ENCODE results near the gene ITPKB. TPM values are rescaled to one million over a fixed set of nuclear protein-coding genes. Genes with fewer than 3 reads are reported as not detected.

Gene ITPKB
- total and polyA plus RNA-seq, 7 donors: 3.9 to 14.1 (median 8.9) TPM

GRCh38 chr1:226609836-226610455 is 129.1 kb downstream of the ITPKB start:
- no peaks in the 10 kb centered on the region for H3K4me1 ChIP-seq
- H3K27me3 ChIP-seq (ENCODE audit: insufficient read depth in 3 of 3, low read length in 2 of 3): no peaks in the 10 kb centered on the region
- H3K9me3 ChIP-seq: no peaks in the 10 kb centered on the region
- no peak overlapping the region for H3K27ac ChIP-seq
- DNase-seq: peak in 1 of 2 donors; percentile 73
- no peak overlapping the region for H3K4me3 ChIP-seq
- TF ChIP-seq CTCF (IDR thresholded peaks at IDR 0.05): no peak
- WGBS, 3 donors: 36 to 59% (median 42%) methylated on average over 11 of the region's 11 CpGs
- peak in 3 of 4 donors; percentile 19 to 75 (median 63) for ATAC-seq
- intact Hi-C loops (cut with DNase I): loop anchor here (2.0 to 10.0 kb wide), 3 partner anchors 59 to 185 kb away; no protein-coding TSS in a partner anchor
- no peaks in the 10 kb centered on the region for H3K36me3 ChIP-seq (ENCODE audit: insufficient read depth in 1 of 2, low read depth in 1 of 2)

GRCh38 chr1:226608699-226609505 is 130.2 kb downstream of the ITPKB start:
- DNase-seq (peak; percentile 63 to 76), ATAC-seq (peak; percentile 37 to 77 (median 66))
- H3K27ac ChIP-seq: no peak overlapping the region
- H3K27me3 ChIP-seq (ENCODE audit: insufficient read depth in 3 of 3, low read length in 2 of 3): no peaks in the 10 kb centered on the region
- TF ChIP-seq CTCF (IDR thresholded peaks at IDR 0.05): peak; percentile 67
- H3K9me3 ChIP-seq: no peaks in the 10 kb centered on the region
- H3K4me3 ChIP-seq: no peak overlapping the region
- 62 to 67% (median 63%) methylated on average over 18 of the region's 18 CpGs for WGBS, 3 donors
- no peaks in the 10 kb centered on the region for H3K36me3 ChIP-seq (ENCODE audit: insufficient read depth in 1 of 2, low read depth in 1 of 2)
- H3K4me1 ChIP-seq: no peaks in the 10 kb centered on the region
- intact Hi-C loops (cut with DNase I): loop anchor here (2.0 to 10.0 kb wide), 3 partner anchors 58 to 184 kb away; no protein-coding TSS in a partner anchor

GRCh38 chr1:226607821-226608220 is 131.3 kb downstream of the ITPKB start:
- Histone ChIP-seq H3K27me3 (ENCODE audit: insufficient read depth in 3 of 3, low read length in 2 of 3) (no peaks in the 10 kb centered on the region), H3K27ac (no peak overlapping the region), H3K9me3 (no peaks in the 10 kb centered on the region), H3K4me1 (no peaks in the 10 kb centered on the region), H3K4me3 (no peak overlapping the region), H3K36me3 (ENCODE audit: insufficient read depth in 1 of 2, low read depth in 1 of 2) (no peaks in the 10 kb centered on the region)
- intact Hi-C loops (cut with DNase I): loop anchor here (2.0 to 10.0 kb wide), 3 partner anchors 57 to 183 kb away; no protein-coding TSS in a partner anchor
- ATAC-seq: no peak
- no peak for TF ChIP-seq CTCF (IDR thresholded peaks at IDR 0.05)
- DNase-seq: no peak
- WGBS, 3 donors: 91 to 100% (median 94%) methylated on average over 1 of the region's 1 CpG

GRCh38 chr1:226607268-226607660 is 131.8 kb downstream of the ITPKB start:
- no peak for TF ChIP-seq CTCF (IDR thresholded peaks at IDR 0.05)
- intact Hi-C loops (cut with DNase I): loop anchor here in 1 of 2 donors (10.0 kb wide), 1 partner anchor 182 kb away; no protein-coding TSS in a partner anchor
- ATAC-seq (no peak), DNase-seq (no peak)
- Histone ChIP-seq H3K9me3 (no peaks in the 10 kb centered on the region), H3K36me3 (ENCODE audit: insufficient read depth in 1 of 2, low read depth in 1 of 2) (no peaks in the 10 kb centered on the region), H3K4me1 (no peaks in the 10 kb centered on the region), H3K4me3 (no peak overlapping the region), H3K27ac (no peak overlapping the region), H3K27me3 (ENCODE audit: insufficient read depth in 3 of 3, low read length in 2 of 3) (no peaks in the 10 kb centered on the region)
- WGBS, 3 donors: 94 to 97% (median 96%) methylated on average over 12 of the region's 12 CpGs

All from psoas muscle (tissue), 8 donors.